ENCODE results near the gene POC1A.

GRCh38 chr3:52162250-52162872, 8.1 kb upstream of the POC1A start:
- TF ChIP-seq CTCF (IDR thresholded peaks at IDR 0.05; ENCODE audit: insufficient read depth, low read depth, low read length): no peak
- no peak for TF ChIP-seq EZH2 (IDR thresholded peaks at IDR 0.05; ENCODE audit: insufficient read depth, low read length)
